HG02759 (cell line): ENCODE measurements around the gene UGT1A10.

Source experiments
- ATAC-seq: cut with Tn5 transposase; IDR thresholded peaks from one replicate; pipeline ENCODE4 v1.9.1; 2021; ENCODE audit warnings: mild to moderate bottlenecking, moderate library complexity; ENCODE audit not compliant: unreplicated experiment

UGT1A10 gene

GRCh38 chr2:233768076-233768475 is 131.8 kb downstream of the UGT1A10 start:
- ATAC-seq, result no peak

GRCh38 chr2:233769260-233769659 is 133.0 kb downstream of the UGT1A10 start:
- ATAC-seq, result no peak

GRCh38 chr2:233772153-233772552 is 135.9 kb downstream of the UGT1A10 start:
- no peak for ATAC-seq

- no peak for ATAC-seq
Observed at GRCh38 chr2:233772583-233772982, 136.3 kb downstream of the UGT1A10 start.

- ATAC-seq, result no peak
Observed at GRCh38 chr2:233773854-233774253, 137.6 kb downstream of the UGT1A10 start.

GRCh38 chr2:233775414-233775813 is 139.2 kb downstream of the UGT1A10 start:
- ATAC-seq, result no peak

GRCh38 chr2:233778030-233778429 is 141.8 kb downstream of the UGT1A10 start, which contains the start of gene MROH2A:
Gene MROH2A, plus strand, starts transcription at chr2:233778330. Its CDS starts 1,029 bp downstream, at chr2:233779359.
- ATAC-seq, result no peak

- no peak for ATAC-seq
Observed at GRCh38 chr2:233779722-233780121, 143.5 kb downstream of the UGT1A10 start.

- ATAC-seq, result no peak
Observed at GRCh38 chr2:233780771-233781170, 144.5 kb downstream of the UGT1A10 start.

GRCh38 chr2:233789554-233789953 is 153.3 kb downstream of the UGT1A10 start:
- ATAC-seq, result no peak

- ATAC-seq, result no peak
Observed at GRCh38 chr2:233791151-233791882, 155.1 kb downstream of the UGT1A10 start.

GRCh38 chr2:233791883-233792329 is 155.7 kb downstream of the UGT1A10 start:
- no peak for ATAC-seq

GRCh38 chr2:233792720-233793119 is 156.5 kb downstream of the UGT1A10 start:
- ATAC-seq, result no peak

GRCh38 chr2:233793465-233794127 is 157.3 kb downstream of the UGT1A10 start:
- no peak for ATAC-seq

- ATAC-seq, result no peak
Observed at GRCh38 chr2:233794128-233794658, 157.9 kb downstream of the UGT1A10 start.

- no peak for ATAC-seq
Observed at GRCh38 chr2:233795735-233796171, 159.5 kb downstream of the UGT1A10 start.

- ATAC-seq, result no peak
Observed at GRCh38 chr2:233796254-233796653, 160.0 kb downstream of the UGT1A10 start.

- ATAC-seq, result no peak
Observed at GRCh38 chr2:233798335-233799086, 162.3 kb downstream of the UGT1A10 start.

GRCh38 chr2:233799087-233799665 is 162.9 kb downstream of the UGT1A10 start:
- no peak for ATAC-seq

GRCh38 chr2:233799716-233800115 is 163.5 kb downstream of the UGT1A10 start:
- ATAC-seq, result no peak

- no peak for ATAC-seq
Observed at GRCh38 chr2:233800208-233800607, 164.0 kb downstream of the UGT1A10 start.
